Loucy (cell line): Measurements from ENCODE around the gene SMAGP.
"Not testable (repeated sequence)": the region's sequence is repeated elsewhere in the genome, so short reads cannot be mapped to it uniquely, and the experiment has no call there.

Experiments
- H2AFZ ChIP-seq: fragments of 200-600 bp; sonication (generic); 2 replicates; pipeline ENCODE4 v1.6.0; 2016; ENCODE audit warnings: antibody characterized with exemption, mild to moderate bottlenecking, low read length, moderate library complexity
- H3F3A ChIP-seq: fragments of 200-600 bp; 2 replicates; pipeline ENCODE4 v1.6.0; 2016; ENCODE audit warnings: antibody characterized with exemption, low read depth, mild to moderate bottlenecking
- H3K27me3 ChIP-seq: fragments of 200-600 bp; sonication (generic); 2 replicates; pipeline ENCODE4 v1.6.1; 2014; ENCODE audit warnings: low read length, mild to moderate bottlenecking; ENCODE audit not compliant: insufficient read depth, poor library complexity, severe bottlenecking
- H3K36me3 ChIP-seq: fragments of 200-600 bp; sonication (generic); 2 replicates; pipeline ENCODE4 v1.6.1; 2016; ENCODE audit warnings: low read length; ENCODE audit not compliant: insufficient read depth
- H3K4me1 ChIP-seq: fragments of 200-600 bp; sonication (generic); 2 replicates; pipeline ENCODE4 v1.5.1; 2014; ENCODE audit warnings: low read length, mild to moderate bottlenecking; ENCODE audit not compliant: insufficient read depth, poor library complexity, severe bottlenecking
- H3K4me2 ChIP-seq: fragments of 200-600 bp; sonication (generic); 2 replicates; pipeline ENCODE4 v1.6.0; 2014; ENCODE audit warnings: antibody characterized with exemption, low read length, low read depth, mild to moderate bottlenecking; ENCODE audit not compliant: poor library complexity, severe bottlenecking
- H3K4me3 ChIP-seq: fragments of 200-600 bp; sonication (generic); 2 replicates; pipeline ENCODE4 v1.5.1; 2014; ENCODE audit warnings: low read length, mild to moderate bottlenecking, mixed read lengths; ENCODE audit not compliant: poor library complexity, severe bottlenecking
- H3K79me2 ChIP-seq: fragments of 200-600 bp; sonication (generic); 2 replicates; pipeline ENCODE4 v1.6.1; 2014; ENCODE audit warnings: low read length; ENCODE audit not compliant: insufficient read depth
- H3K9ac ChIP-seq: fragments of 200-600 bp; sonication (generic); 2 replicates; pipeline ENCODE4 v1.6.0; 2014; ENCODE audit warnings: mild to moderate bottlenecking, low read depth, low read length, moderate library complexity; ENCODE audit not compliant: poor library complexity, severe bottlenecking
- H3K9me2 ChIP-seq: fragments of 200-600 bp; sonication (generic); replicated peaks from 2 replicates; pipeline ENCODE4 v1.6.1; 2016; ENCODE audit warnings: low read depth, low read length, mixed read lengths
- H3K9me3 ChIP-seq: fragments of 200-600 bp; sonication (generic); 2 replicates; pipeline ENCODE4 v1.6.1; 2014; ENCODE audit warnings: mild to moderate bottlenecking, antibody characterized with exemption, low read length, low read depth; ENCODE audit not compliant: insufficient read depth
- H4K20me1 ChIP-seq: fragments of 200-600 bp; sonication (generic); 2 replicates; pipeline ENCODE4 v1.6.0; 2014; ENCODE audit warnings: antibody characterized with exemption, low read length, mild to moderate bottlenecking; ENCODE audit not compliant: insufficient read depth, poor library complexity, severe bottlenecking
- CTCF ChIP-seq: fragments of 200-600 bp; sonication (generic); conservative IDR thresholded peaks from 2 replicates; pipeline ENCODE4 v1.5.1; 2014; ENCODE audit warnings: mild to moderate bottlenecking, antibody characterized with exemption, low read length
- EZH2phosphoT487 ChIP-seq: fragments of 200-600 bp; IDR thresholded peaks from 2 replicates; pipeline ENCODE4 v1.6.1; 2018; ENCODE audit warnings: antibody characterized with exemption, mild to moderate bottlenecking, moderate library complexity, borderline replicate concordance

SMAGP gene

GRCh38 chr12:51311389-51311788, 41.2 kb upstream of the SMAGP start:
- no peak for TF ChIP-seq CTCF
- TF ChIP-seq EZH2phosphoT487: no peak
- Histone ChIP-seq H3K79me2 (no peaks in the 10 kb centered on the region), H3K4me3 (no peak overlapping the region), H3F3A (no peaks in the 10 kb centered on the region), H3K36me3 (no peaks in the 10 kb centered on the region), H3K27me3 (no peaks in the 10 kb centered on the region), H3K9ac (no peak overlapping the region), H3K4me1 (no peaks in the 10 kb centered on the region), H3K9me2 (no peaks in the 10 kb centered on the region), H3K4me2 (no peak overlapping the region), H4K20me1 (no peaks in the 10 kb centered on the region), H2AFZ (no peak overlapping the region), H3K9me3 (no peaks in the 10 kb centered on the region)

- Histone ChIP-seq H3K9me2 (no peaks in the 10 kb centered on the region), H3K9ac (no peak overlapping the region), H3K4me3 (no peak overlapping the region), H3K4me2 (no peak overlapping the region), H3K4me1 (no peaks in the 10 kb centered on the region), H2AFZ (no peak overlapping the region), H3F3A (no peaks in the 10 kb centered on the region), H3K36me3 (peaks cover under 1% of the 10 kb centered on the region; the same call in 1 of the 2 replicates), H3K9me3 (no peaks in the 10 kb centered on the region), H3K27me3 (no peaks in the 10 kb centered on the region), H4K20me1 (no peaks in the 10 kb centered on the region), H3K79me2 (no peaks in the 10 kb centered on the region)
- TF ChIP-seq CTCF (0 out of 2 replicates have a peak, but pooled peaks have one; percentile 18), EZH2phosphoT487 (no peak)
Observed at GRCh38 chr12:51307655-51308593, 37.7 kb upstream of the SMAGP start.

- Histone ChIP-seq H4K20me1 (no peaks in the 10 kb centered on the region), H3K27me3 (no peaks in the 10 kb centered on the region), H3K9me3 (no peaks in the 10 kb centered on the region), H3K36me3 (peaks cover 14% of the 10 kb centered on the region; the same call in 1 of the 2 replicates), H3K9ac (no peak overlapping the region), H3K4me2 (no peak overlapping the region), H3K9me2 (no peaks in the 10 kb centered on the region), H3F3A (no peaks in the 10 kb centered on the region), H2AFZ (no peak overlapping the region), H3K4me3 (no peak overlapping the region), H3K4me1 (no peaks in the 10 kb centered on the region), H3K79me2 (no peaks in the 10 kb centered on the region)
- TF ChIP-seq EZH2phosphoT487 (no peak), CTCF (no peak)
Observed at GRCh38 chr12:51306507-51306906, 36.3 kb upstream of the SMAGP start.

- not testable (repeated sequence) for H3K4me1 ChIP-seq, H3K27me3 ChIP-seq, H3K9ac ChIP-seq, H2AFZ ChIP-seq, H3K79me2 ChIP-seq, H3K4me2 ChIP-seq, H3K9me3 ChIP-seq, H3F3A ChIP-seq, H4K20me1 ChIP-seq, H3K9me2 ChIP-seq, H3K4me3 ChIP-seq
- H3K36me3 ChIP-seq: peaks cover 58% of the 10 kb centered on the region; the same call in 1 of the 2 replicates
Observed at GRCh38 chr12:51300768-51301167, 30.6 kb upstream of the SMAGP start.
